ENCODE measurements around the gene SOCS3. TPM values are rescaled to one million over a fixed set of nuclear protein-coding genes. Genes with fewer than 3 reads are reported as not detected.

Gene SOCS3
- total and polyA plus RNA-seq, 4 donors = 65.8 to 545 (median 113) TPM

DNA sequence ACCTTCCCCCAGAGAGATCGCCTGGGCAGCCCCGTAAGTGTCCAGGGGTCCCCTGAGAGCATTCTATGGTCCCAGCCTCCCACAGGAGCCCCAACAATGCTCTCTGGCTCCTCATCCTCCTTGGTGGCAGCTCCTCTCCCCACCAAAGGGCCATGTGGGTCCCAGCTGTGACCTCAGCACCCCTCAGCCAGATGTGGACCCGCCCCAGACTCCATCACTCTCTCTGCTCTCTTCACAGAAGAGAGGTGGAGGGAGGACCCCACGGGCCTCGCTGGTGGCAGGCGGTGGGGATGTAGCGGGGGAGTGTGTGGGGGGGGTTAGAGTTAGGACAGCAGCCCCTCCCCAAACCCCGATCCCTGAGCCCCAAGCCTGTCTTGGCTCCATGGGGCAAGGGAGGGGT, 41.0 kb downstream of the SOCS3 start:
- TF ChIP-seq, protein P1, sequence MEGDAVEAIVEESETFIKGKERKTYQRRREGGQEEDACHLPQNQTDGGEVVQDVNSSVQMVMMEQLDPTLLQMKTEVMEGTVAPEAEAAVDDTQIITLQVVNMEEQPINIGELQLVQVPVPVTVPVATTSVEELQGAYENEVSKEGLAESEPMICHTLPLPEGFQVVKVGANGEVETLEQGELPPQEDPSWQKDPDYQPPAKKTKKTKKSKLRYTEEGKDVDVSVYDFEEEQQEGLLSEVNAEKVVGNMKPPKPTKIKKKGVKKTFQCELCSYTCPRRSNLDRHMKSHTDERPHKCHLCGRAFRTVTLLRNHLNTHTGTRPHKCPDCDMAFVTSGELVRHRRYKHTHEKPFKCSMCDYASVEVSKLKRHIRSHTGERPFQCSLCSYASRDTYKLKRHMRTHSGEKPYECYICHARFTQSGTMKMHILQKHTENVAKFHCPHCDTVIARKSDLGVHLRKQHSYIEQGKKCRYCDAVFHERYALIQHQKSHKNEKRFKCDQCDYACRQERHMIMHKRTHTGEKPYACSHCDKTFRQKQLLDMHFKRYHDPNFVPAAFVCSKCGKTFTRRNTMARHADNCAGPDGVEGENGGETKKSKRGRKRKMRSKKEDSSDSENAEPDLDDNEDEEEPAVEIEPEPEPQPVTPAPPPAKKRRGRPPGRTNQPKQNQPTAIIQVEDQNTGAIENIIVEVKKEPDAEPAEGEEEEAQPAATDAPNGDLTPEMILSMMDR (IDR thresholded peaks at IDR 0.05; ENCODE audit: control extremely low read depth, extremely low read depth) = no peak
- ATAC-seq (ENCODE audit: insufficient read depth, low FRiP score) (no peak), DNase-seq (no peak)
- Histone ChIP-seq H3K27ac (ENCODE audit: low read depth in 1 of 2, low read length in 1 of 2) (peak overlapping the region in 1 of 2 donors; percentile 11), H3K9me3 (ENCODE audit: control insufficient read depth in 4 of 4, insufficient read depth in 3 of 4, low read length in 3 of 4) (no peaks in the 10 kb centered on the region), H3K4me3 (no peak overlapping the region), H3K4me1 (ENCODE audit: control insufficient read depth in 5 of 5, insufficient read depth in 5 of 5, low read length in 5 of 5) (peaks cover 0 to 46% (median 25%) of the 10 kb centered on the region in 5 donors), H3K9ac (ENCODE audit: insufficient read depth in 1 of 2, low read length in 2 of 2) (no peak overlapping the region), H3K27me3 (ENCODE audit: control insufficient read depth in 3 of 3, insufficient read depth in 3 of 3, low read length in 2 of 3) (no peaks in the 10 kb centered on the region), H3K36me3 (ENCODE audit: control insufficient read depth in 4 of 4, insufficient read depth in 4 of 4, low read length in 4 of 4) (no peaks in the 10 kb centered on the region)
- 89 to 93% methylated on average over 8 of the region's 8 CpGs for WGBS, 2 donors

DNA sequence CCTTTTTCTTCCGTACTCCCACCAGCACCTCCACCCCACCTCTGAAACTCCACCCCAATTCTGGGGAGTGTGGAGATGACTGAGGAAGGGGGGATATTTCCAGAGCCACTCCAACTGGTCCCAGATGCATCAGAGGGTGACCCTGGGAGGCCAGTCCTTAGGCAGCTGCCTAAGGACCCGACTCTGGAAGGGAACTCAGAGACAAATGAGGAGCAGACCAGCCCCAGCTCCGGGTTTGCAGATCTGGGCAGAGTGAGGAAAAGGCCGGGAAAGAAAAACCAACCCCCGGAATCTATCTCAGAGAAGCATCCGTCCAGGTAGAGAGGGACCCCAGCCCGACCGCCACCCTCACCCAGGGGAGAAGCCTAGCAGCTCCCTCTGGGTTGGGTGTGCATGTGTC, 41.5 kb downstream of the SOCS3 start:
- Histone ChIP-seq H3K9ac (ENCODE audit: insufficient read depth in 1 of 2, low read length in 2 of 2) (no peak overlapping the region), H3K36me3 (ENCODE audit: control insufficient read depth in 4 of 4, insufficient read depth in 4 of 4, low read length in 4 of 4) (no peaks in the 10 kb centered on the region), H3K27ac (ENCODE audit: low read depth in 1 of 2, low read length in 1 of 2) (peak overlapping the region in 1 of 2 donors; percentile 11), H3K9me3 (ENCODE audit: control insufficient read depth in 4 of 4, insufficient read depth in 3 of 4, low read length in 3 of 4) (no peaks in the 10 kb centered on the region), H3K4me3 (no peak overlapping the region), H3K4me1 (ENCODE audit: control insufficient read depth in 5 of 5, insufficient read depth in 5 of 5, low read length in 5 of 5) (peaks cover 0 to 44% (median 25%) of the 10 kb centered on the region in 5 donors), H3K27me3 (ENCODE audit: control insufficient read depth in 3 of 3, insufficient read depth in 3 of 3, low read length in 2 of 3) (no peaks in the 10 kb centered on the region)
- DNase-seq (no peak), ATAC-seq (ENCODE audit: insufficient read depth, low FRiP score) (no peak)
- TF ChIP-seq, protein P1 (IDR thresholded peaks at IDR 0.05; ENCODE audit: control extremely low read depth, extremely low read depth) = no peak
- 90 to 93% methylated on average over 8 of the region's 8 CpGs for WGBS, 2 donors

DNA sequence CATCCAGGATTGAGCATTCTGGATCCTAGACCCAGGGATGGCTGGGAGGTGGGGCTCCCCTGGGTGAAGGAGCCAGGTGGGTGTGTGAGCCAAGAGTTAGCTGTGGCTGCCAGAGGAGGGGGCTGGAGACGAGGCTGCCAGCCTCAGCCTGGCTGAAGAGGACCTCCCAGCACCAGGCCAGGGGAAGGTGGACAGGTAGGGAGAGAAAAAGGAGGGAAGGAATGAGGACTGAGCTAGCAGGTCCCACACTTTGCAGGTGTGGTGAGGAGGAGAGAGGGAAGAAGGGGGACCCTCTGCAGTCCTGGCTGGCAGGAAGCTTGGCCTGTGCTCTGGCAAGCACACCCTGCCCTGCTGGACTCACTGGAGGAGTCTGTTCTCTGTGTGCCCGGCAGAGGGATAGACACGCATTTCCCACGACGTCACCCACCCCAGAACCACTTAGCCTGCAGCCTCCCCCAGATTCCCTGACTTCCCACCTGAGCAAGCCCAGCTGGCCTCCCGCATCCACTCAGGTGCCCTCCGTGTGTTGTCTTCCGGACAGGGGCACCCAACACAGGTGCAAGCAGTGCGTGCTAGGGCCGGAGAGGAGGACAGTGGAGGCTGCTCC, 42.0 kb downstream of the SOCS3 start:
- ATAC-seq (ENCODE audit: insufficient read depth, low FRiP score) (no peak), DNase-seq (no peak)
- no peak overlapping the region for H3K4me3 ChIP-seq
- no peaks in the 10 kb centered on the region for H3K27me3 ChIP-seq (ENCODE audit: control insufficient read depth in 3 of 3, insufficient read depth in 3 of 3, low read length in 2 of 3)
- H3K9ac ChIP-seq (ENCODE audit: insufficient read depth in 1 of 2, low read length in 2 of 2) = no peak overlapping the region
- WGBS, 2 donors = 79 to 82% methylated on average over 10 of the region's 10 CpGs
- H3K9me3 ChIP-seq (ENCODE audit: control insufficient read depth in 4 of 4, insufficient read depth in 3 of 4, low read length in 3 of 4) = no peaks in the 10 kb centered on the region
- TF ChIP-seq, protein P1 (IDR thresholded peaks at IDR 0.05; ENCODE audit: control extremely low read depth, extremely low read depth) = no peak
- H3K27ac ChIP-seq (ENCODE audit: low read depth in 1 of 2, low read length in 1 of 2) = peak overlapping the region in 1 of 2 donors; percentile 58
- peaks cover 0 to 39% (median 25%) of the 10 kb centered on the region in 5 donors for H3K4me1 ChIP-seq (ENCODE audit: control insufficient read depth in 5 of 5, insufficient read depth in 5 of 5, low read length in 5 of 5)
- H3K36me3 ChIP-seq (ENCODE audit: control insufficient read depth in 4 of 4, insufficient read depth in 4 of 4, low read length in 4 of 4) = no peaks in the 10 kb centered on the region

All from lung (tissue), 12 donors.